ENCODE results near the gene SORCS2. TPM values are rescaled to one million over a fixed set of nuclear protein-coding genes. Genes with fewer than 3 reads are reported as not detected.

SORCS2 gene
- total RNA-seq, 1 donor from 2014 or later = not detected

DNA sequence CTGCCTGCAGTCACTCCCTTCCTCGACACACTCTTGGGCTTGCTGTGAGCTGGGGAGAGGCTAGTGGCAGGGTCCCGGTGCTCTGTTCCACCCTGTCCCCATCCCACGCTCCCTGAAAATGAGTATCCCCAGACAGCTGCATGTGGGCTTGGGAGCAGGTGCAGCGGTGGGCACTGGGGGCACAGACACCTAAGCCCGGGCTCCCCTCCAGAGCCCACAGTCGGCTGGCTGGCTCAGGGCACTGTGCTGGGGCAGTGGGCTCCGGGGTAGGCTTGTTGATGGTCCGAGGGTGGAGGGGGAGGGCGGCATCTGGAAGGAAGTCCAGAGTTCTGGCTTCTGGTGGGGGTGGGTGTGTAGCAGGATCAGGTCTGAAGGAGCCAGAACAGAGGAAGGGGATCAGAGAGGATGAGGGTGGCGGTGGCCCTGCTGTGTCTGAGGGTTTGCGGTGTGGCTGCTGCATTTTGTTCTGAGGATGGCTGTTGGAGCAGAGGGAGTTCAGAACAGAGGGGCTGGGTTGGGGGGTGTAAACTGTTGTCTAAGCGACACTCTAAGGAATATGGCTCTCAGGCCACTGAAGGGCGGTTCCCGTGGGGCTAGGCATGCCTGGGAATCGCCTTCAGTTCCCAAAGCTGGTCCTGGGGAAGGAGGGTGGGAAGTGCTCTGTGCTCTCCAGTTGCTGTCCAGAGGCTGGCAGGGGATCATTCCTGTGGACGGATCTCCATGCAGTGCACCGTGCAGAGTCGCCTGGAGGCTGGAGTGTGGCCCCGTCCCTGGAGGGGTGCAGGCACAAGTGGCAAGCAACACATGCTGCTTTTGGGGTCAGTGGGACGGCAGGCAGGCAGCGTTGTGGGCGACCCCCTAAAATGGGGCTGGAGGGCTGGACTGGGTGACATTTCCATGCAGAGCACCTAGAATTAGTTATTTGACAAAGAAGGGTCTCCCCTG, 114.0 kb downstream of the SORCS2 start:
- intact Hi-C loops (cut with micrococcal nuclease) = no loop called here
- Mint-ChIP-seq H3K27me3 (no peaks in the 10 kb centered on the region), H3K4me1 (no peaks in the 10 kb centered on the region), H3K27ac (no peak overlapping the region), H3K4me3 (no peak overlapping the region), H3K9me3 (no peaks in the 10 kb centered on the region), H3K36me3 (ENCODE audit: low read depth) (no peaks in the 10 kb centered on the region)
- TF ChIP-seq, protein P1, sequence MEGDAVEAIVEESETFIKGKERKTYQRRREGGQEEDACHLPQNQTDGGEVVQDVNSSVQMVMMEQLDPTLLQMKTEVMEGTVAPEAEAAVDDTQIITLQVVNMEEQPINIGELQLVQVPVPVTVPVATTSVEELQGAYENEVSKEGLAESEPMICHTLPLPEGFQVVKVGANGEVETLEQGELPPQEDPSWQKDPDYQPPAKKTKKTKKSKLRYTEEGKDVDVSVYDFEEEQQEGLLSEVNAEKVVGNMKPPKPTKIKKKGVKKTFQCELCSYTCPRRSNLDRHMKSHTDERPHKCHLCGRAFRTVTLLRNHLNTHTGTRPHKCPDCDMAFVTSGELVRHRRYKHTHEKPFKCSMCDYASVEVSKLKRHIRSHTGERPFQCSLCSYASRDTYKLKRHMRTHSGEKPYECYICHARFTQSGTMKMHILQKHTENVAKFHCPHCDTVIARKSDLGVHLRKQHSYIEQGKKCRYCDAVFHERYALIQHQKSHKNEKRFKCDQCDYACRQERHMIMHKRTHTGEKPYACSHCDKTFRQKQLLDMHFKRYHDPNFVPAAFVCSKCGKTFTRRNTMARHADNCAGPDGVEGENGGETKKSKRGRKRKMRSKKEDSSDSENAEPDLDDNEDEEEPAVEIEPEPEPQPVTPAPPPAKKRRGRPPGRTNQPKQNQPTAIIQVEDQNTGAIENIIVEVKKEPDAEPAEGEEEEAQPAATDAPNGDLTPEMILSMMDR (IDR thresholded peaks at IDR 0.05) = no peak
- DNase-seq (no peak), ATAC-seq (ENCODE audit: low read depth) (no peak)
- POLR2A ChIA-PET = no interaction called here
- CTCF ChIA-PET = no interaction called here

DNA sequence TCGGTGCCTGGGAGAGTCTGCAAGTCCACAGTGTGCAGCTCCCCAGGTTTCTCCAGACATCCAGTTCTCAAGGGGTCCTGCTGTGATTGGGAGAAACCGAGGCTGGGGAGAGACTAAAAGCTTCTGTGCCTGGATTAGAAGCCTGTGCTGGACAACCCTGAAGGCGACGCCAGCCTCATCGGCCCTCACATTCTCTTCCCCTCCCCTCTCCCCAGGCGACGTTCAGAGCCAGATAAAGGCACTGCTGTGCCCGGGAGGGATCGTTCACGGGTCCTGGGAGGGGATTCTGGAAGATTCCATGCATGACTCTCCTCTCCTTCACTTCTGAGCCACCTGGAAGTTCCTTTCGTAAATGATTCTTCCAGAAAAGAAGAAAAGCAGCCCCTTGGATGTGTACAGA, 114.6 kb downstream of the SORCS2 start:
- POLR2A ChIA-PET = no interaction called here
- CTCF ChIA-PET = no interaction called here
- H3K27ac Mint-ChIP-seq = no peak overlapping the region
- H3K4me3 Mint-ChIP-seq = no peak overlapping the region
- H3K36me3 Mint-ChIP-seq (ENCODE audit: low read depth) = no peaks in the 10 kb centered on the region
- H3K9me3 Mint-ChIP-seq = no peaks in the 10 kb centered on the region
- ATAC-seq (ENCODE audit: low read depth) (no peak), DNase-seq (no peak)
- no peaks in the 10 kb centered on the region for H3K4me1 Mint-ChIP-seq
- H3K27me3 Mint-ChIP-seq = no peaks in the 10 kb centered on the region
- TF ChIP-seq, protein P1 (IDR thresholded peaks at IDR 0.05) = no peak
- intact Hi-C loops (cut with micrococcal nuclease) = no loop called here

DNA sequence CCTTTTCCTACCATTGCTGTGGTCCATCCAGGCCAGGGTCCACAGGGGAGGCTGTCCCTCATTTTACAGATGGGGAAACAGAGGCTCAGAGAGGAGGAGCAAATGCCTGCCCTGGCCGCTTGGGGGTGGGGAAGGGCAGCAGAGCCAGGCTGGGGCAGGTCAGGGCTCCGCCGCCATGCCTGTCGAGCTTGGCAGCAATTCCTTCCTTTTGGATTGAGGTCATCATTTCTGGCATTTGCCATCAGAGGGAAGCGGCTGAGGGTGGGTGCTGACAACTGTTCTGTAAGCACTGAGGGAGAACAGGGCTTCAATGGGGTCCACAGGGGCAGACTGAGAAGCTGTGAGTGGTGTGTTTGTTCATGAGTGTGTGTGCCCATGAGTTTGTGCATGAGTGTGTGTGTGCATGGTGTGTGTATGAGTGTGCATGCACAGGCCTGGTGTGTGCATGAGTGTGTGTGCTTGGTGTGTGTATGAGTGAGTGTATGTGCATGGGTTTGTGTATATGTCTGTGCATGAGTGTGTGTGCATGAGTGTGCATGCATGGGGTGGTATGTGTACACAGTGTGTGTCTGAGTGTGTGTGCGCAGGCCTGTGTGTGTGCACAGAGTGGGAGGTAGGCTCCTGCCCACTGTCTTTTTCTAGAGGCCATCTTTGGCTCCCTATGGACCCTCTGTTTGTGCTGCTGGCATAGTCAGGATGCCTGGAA, 115.2 kb downstream of the SORCS2 start:
- CTCF ChIA-PET = no interaction called here
- no peaks in the 10 kb centered on the region for H3K4me1 Mint-ChIP-seq

DNA sequence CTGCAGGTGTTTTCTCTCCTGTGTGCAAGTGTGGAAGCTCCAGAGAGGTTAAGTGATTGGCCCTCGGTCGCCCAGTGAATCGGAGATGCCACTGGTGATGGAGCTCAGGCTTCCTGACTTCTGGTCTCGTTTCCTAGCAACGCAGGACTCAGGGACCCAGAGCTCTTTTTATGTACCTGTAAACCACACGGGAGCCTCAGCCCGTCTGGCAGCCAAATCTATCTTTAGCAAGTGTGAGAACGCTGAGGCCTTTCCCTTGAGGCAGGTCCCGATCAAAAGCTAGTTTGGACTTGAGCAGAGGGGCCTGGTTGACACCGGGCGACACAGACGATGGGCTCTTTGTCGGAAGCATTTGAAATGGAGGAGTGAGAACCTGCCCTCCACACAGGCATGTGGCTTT, 116.8 kb downstream of the SORCS2 start:
- H3K27ac Mint-ChIP-seq = no peak overlapping the region
- TF ChIP-seq, protein P1 (IDR thresholded peaks at IDR 0.05) = no peak
- H3K27me3 Mint-ChIP-seq = no peaks in the 10 kb centered on the region
- no peaks in the 10 kb centered on the region for H3K4me1 Mint-ChIP-seq
- H3K4me3 Mint-ChIP-seq = no peak overlapping the region
- ChIA-PET CTCF (no interaction called here), POLR2A (no interaction called here)
- H3K9me3 Mint-ChIP-seq = no peaks in the 10 kb centered on the region
- no peak for ATAC-seq (ENCODE audit: low read depth)
- no peaks in the 10 kb centered on the region for H3K36me3 Mint-ChIP-seq (ENCODE audit: low read depth)
- intact Hi-C loops (cut with micrococcal nuclease) = no loop called here
- DNase-seq = no peak

More for the DNA sequence above, 115.2 kb downstream of the SORCS2 start:
- POLR2A ChIA-PET = no interaction called here
- Mint-ChIP-seq H3K4me3 (no peak overlapping the region), H3K36me3 (ENCODE audit: low read depth) (no peaks in the 10 kb centered on the region), H3K27ac (no peak overlapping the region), H3K27me3 (no peaks in the 10 kb centered on the region), H3K9me3 (no peaks in the 10 kb centered on the region)
- DNase-seq (no peak), ATAC-seq (ENCODE audit: low read depth) (no peak)
- TF ChIP-seq, protein P1 (IDR thresholded peaks at IDR 0.05) = no peak
- intact Hi-C loops (cut with micrococcal nuclease) = no loop called here

DNA sequence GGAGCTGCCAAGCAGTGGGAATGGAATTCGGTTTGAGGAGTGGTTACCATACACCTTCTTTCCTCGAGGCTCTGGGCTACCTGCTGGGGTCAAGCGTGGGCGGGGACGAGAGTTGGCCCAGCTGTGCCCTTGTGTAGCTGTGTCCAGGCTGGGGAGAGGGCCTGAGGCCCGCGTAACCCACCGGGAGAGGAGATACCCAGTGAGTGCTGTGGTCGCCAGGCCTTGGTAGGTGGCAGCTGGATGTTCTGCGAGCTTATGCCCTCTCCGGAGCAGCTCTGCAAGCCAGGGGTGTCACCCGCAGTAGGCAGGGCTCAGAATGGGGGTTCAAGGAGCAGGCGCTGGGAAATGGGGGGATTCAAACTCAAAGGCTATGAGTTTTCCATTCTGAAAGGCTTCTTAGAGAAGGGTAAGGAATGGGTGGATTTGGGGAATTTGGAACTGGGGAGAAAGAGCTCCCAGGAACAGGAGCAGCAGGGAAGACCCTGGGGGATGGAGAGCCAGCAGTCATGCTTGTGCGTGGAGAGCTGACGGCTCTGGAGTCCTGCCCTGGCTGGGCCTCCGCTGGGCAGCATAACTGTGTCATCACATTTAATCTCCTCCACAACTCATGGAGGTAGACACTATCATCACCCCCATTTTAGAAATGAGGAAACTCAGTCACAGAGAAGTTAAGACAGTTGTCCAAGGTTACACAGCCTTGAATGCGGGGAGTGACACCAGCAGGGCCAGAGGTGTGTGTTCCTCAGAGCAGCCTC, 117.5 kb downstream of the SORCS2 start:
- Mint-ChIP-seq H3K4me3 (no peak overlapping the region), H3K27me3 (no peaks in the 10 kb centered on the region), H3K36me3 (ENCODE audit: low read depth) (no peaks in the 10 kb centered on the region), H3K4me1 (no peaks in the 10 kb centered on the region), H3K27ac (no peak overlapping the region), H3K9me3 (no peaks in the 10 kb centered on the region)
- ChIA-PET CTCF (no interaction called here), POLR2A (no interaction called here)
- DNase-seq (no peak), ATAC-seq (ENCODE audit: low read depth) (no peak)
- intact Hi-C loops (cut with micrococcal nuclease) = no loop called here
- TF ChIP-seq, protein P1 (IDR thresholded peaks at IDR 0.05) = no peak

Data from activated B cell treated with CpG ODN at 0.5 μM for 24 hours (primary cell).